H1 (cell line): Measurements from ENCODE around the gene ZSCAN12. TPM values are rescaled to one million over a fixed set of nuclear protein-coding genes. Genes with fewer than 3 reads are reported as not detected.
"Not testable (repeated sequence)": the region's sequence is repeated elsewhere in the genome, so short reads cannot be mapped to it uniquely, and the experiment has no call there.

Source experiments
- CTCF ChIA-PET: fragments of 300-600 bp; sonication (Branson Sonifier 250); formaldehyde crosslinking; loops from one replicate; lab custom pipeline; 2021; ENCODE audit not compliant: partially characterized antibody; lab: Charles Lee
- POLR2A ChIA-PET: fragments of 300-600 bp; sonication (Branson Sonifier 250); formaldehyde crosslinking; loops from one replicate; lab custom pipeline; 2021; ENCODE audit warnings: inconsistent platforms; ENCODE audit not compliant: partially characterized antibody; lab: Charles Lee
- DNase-seq, 2 experiments: peaks; one replicate each; pipeline versions ENCODE4 v3.0.0 to v3.0.0-alpha.2; 2010 to 2022; ENCODE audit warnings: low spot score in 2 of 2, low read depth in 1 of 2, mixed read lengths in 1 of 2
- FAIRE-seq: peaks from 2 replicates; lab custom pipeline; 2011; peaks lifted over from hg19 to GRCh38; lab: Jason Lieb, UNC
- H2AFZ ChIP-seq: 2 replicates; pipeline ENCODE4 v1.8.1; 2012; ENCODE audit warnings: low read length, inconsistent platforms
- H2AK5ac ChIP-seq: 2 replicates; pipeline ENCODE4 v1.6.1; 2013; ENCODE audit warnings: low read depth, low read length
- H2BK120ac ChIP-seq: replicated peaks from 2 replicates; pipeline ENCODE3; 2013; ENCODE audit warnings: low read depth, low read length, inconsistent platforms
- H2BK12ac ChIP-seq: 2 replicates; pipeline ENCODE4 v1.6.1; 2013; ENCODE audit warnings: low read depth, low read length
- H2BK15ac ChIP-seq: 2 replicates; pipeline ENCODE4 v1.6.1; 2013; ENCODE audit warnings: low read length
- H2BK20ac ChIP-seq: 2 replicates; pipeline ENCODE4 v1.6.1; 2013; ENCODE audit warnings: low read length
- H2BK5ac ChIP-seq: 2 replicates; pipeline ENCODE4 v1.6.1; 2013; ENCODE audit warnings: low read depth, low read length
- H3K14ac ChIP-seq: 2 replicates; pipeline ENCODE4 v1.6.1; 2013; ENCODE audit warnings: inconsistent platforms; ENCODE audit not compliant: insufficient read length
- H3K18ac ChIP-seq: 2 replicates; pipeline ENCODE4 v1.6.1; 2013; ENCODE audit warnings: low read length; ENCODE audit errors: extremely low read depth
- H3K23ac ChIP-seq: 2 replicates; pipeline ENCODE4 v1.6.1; 2013; ENCODE audit warnings: inconsistent platforms; ENCODE audit not compliant: insufficient read length
- H3K23me2 ChIP-seq: 2 replicates; pipeline ENCODE4 v1.6.1; 2013; ENCODE audit warnings: low read depth, low read length
- H3K27ac ChIP-seq: 2 replicates; pipeline ENCODE4 v1.6.1; 2011; ENCODE audit warnings: low read depth, low read length, inconsistent platforms
- H3K27me3 ChIP-seq, 4 experiments: replicated peaks in 1 of 4; 1 replicate in 1 of 4; 2 replicates in 3 of 4; pipeline versions ENCODE4 v1.6.1 to v1.8.1; 2011 to 2013; ENCODE audit warnings: low read length in 3 of 4, mild to moderate bottlenecking in 3 of 4, inconsistent platforms in 2 of 4, mixed read lengths in 2 of 4, moderate library complexity in 1 of 4; ENCODE audit not compliant: control insufficient read depth in 3 of 4, insufficient read depth in 3 of 4; ENCODE audit errors: extremely low read depth in 1 of 4
- H3K36me3 ChIP-seq, 4 experiments: 2 replicates each; pipeline versions ENCODE4 v1.6.1 to v1.8.1; 2011 to 2013; ENCODE audit warnings: mild to moderate bottlenecking in 4 of 4, low read length in 3 of 4, moderate library complexity in 2 of 4, control low read depth in 1 of 4, inconsistent platforms in 1 of 4; ENCODE audit not compliant: insufficient read depth in 4 of 4, control insufficient read depth in 2 of 4
- H3K4ac ChIP-seq: replicated peaks from 2 replicates; pipeline ENCODE3; 2013; ENCODE audit warnings: low read length, low read depth, mixed read lengths, inconsistent platforms; ENCODE audit not compliant: insufficient read length
- H3K4me1 ChIP-seq, 4 experiments: replicated peaks in 1 of 4; 1 replicate in 1 of 4; 2 replicates in 3 of 4; pipeline versions ENCODE4 v1.6.1 to v1.8.1; 2011 to 2013; ENCODE audit warnings: low read length in 3 of 4, inconsistent platforms in 2 of 4, mixed read lengths in 1 of 4; ENCODE audit not compliant: insufficient read depth in 4 of 4, control insufficient read depth in 3 of 4
- H3K4me2 ChIP-seq, 2 experiments: 2 replicates each; pipeline versions ENCODE4 v1.6.1 to v1.8.1; 2011 to 2013; ENCODE audit warnings: low read depth in 2 of 2, low read length in 2 of 2, control low read depth in 1 of 2, inconsistent platforms in 1 of 2, mild to moderate bottlenecking in 1 of 2; ENCODE audit not compliant: insufficient read depth in 1 of 2
- H3K4me3 ChIP-seq, 4 experiments: fragments of 200-600, 300-600 bp in 1 of 4; sonication (generic), shearing (Covaris generic), sonication (Bioruptor Twin) in 1 of 4; 2 replicates each; pipeline versions ENCODE4 v1.5.1 to v1.8.1; 2011 to 2016; ENCODE audit warnings: low read length in 4 of 4, low read depth in 3 of 4, control low read depth in 2 of 4, inconsistent platforms in 2 of 4, mild to moderate bottlenecking in 2 of 4, mixed read lengths in 1 of 4, moderate library complexity in 1 of 4; ENCODE audit not compliant: insufficient read depth in 2 of 4; ENCODE audit errors: extremely low read depth in 1 of 4
- H3K56ac ChIP-seq: replicated peaks from 2 replicates; pipeline ENCODE3; 2013; ENCODE audit warnings: low read depth, mild to moderate bottlenecking, mixed read lengths, low read length, inconsistent platforms; ENCODE audit not compliant: insufficient read length
- H3K79me1 ChIP-seq: 2 replicates; pipeline ENCODE4 v1.6.1; 2013; ENCODE audit warnings: low read depth, low read length, control low read depth
- H3K79me2 ChIP-seq, 2 experiments: 2 replicates each; pipeline versions ENCODE4 v1.6.1 to v1.8.1; 2012 to 2013; ENCODE audit warnings: low read length in 2 of 2, mild to moderate bottlenecking in 2 of 2, inconsistent platforms in 1 of 2; ENCODE audit not compliant: insufficient read depth in 2 of 2, control insufficient read depth in 1 of 2
- H3K9ac ChIP-seq, 4 experiments: replicated peaks in 1 of 4; 1 replicate in 1 of 4; 2 replicates in 3 of 4; pipeline versions ENCODE4 v1.6.1 to v1.8.1; 2011 to 2013; ENCODE audit warnings: low read depth in 3 of 4, low read length in 3 of 4, control low read depth in 2 of 4, mild to moderate bottlenecking in 2 of 4, moderate library complexity in 2 of 4, inconsistent platforms in 1 of 4; ENCODE audit errors: extremely low read depth in 1 of 4
- H3K9me3 ChIP-seq, 2 experiments: 2 replicates each; pipeline versions ENCODE4 v1.6.1 to v1.8.1; 2012 to 2013; ENCODE audit warnings: mild to moderate bottlenecking in 2 of 2, moderate library complexity in 2 of 2, control low read depth in 1 of 2, inconsistent platforms in 1 of 2, low read depth in 1 of 2, low read length in 1 of 2, mixed read lengths in 1 of 2; ENCODE audit not compliant: insufficient read depth in 2 of 2
- H4K20me1 ChIP-seq, 2 experiments: replicated peaks in 1 of 2; 2 replicates each; pipeline versions ENCODE3 to v1.8.1; 2011 to 2013; ENCODE audit warnings: inconsistent platforms in 2 of 2, low read length in 2 of 2, mild to moderate bottlenecking in 1 of 2; ENCODE audit not compliant: insufficient read depth in 2 of 2, control insufficient read depth in 1 of 2
- H4K5ac ChIP-seq: 2 replicates; pipeline ENCODE4 v1.6.1; 2013; ENCODE audit warnings: low read length, low read depth, mixed read lengths, inconsistent platforms; ENCODE audit not compliant: insufficient read length
- H4K8ac ChIP-seq: 2 replicates; pipeline ENCODE4 v1.8.0; 2013; ENCODE audit warnings: mild to moderate bottlenecking, moderate library complexity, low read length, inconsistent platforms; ENCODE audit not compliant: insufficient read depth; ENCODE audit errors: extremely low read depth
- H4K91ac ChIP-seq: replicated peaks from 2 replicates; pipeline ENCODE3; 2013; ENCODE audit warnings: low read length, mixed read lengths, inconsistent platforms; ENCODE audit not compliant: insufficient read length
- WGBS, 2 experiments: shearing (Covaris generic) in 1 of 2; methylation state at CpG; one replicate each; pipeline versions ENCODE4 v1.1.6 to v1.1.7; 2013 to 2015; ENCODE audit warnings: low lambda C conversion rate in 2 of 2, mixed read lengths in 2 of 2, inconsistent platforms in 1 of 2, low coverage in 1 of 2, missing lambda C conversion rate in 1 of 2; ENCODE audit not compliant: insufficient replicate concordance in 2 of 2, insufficient coverage in 1 of 2, insufficient read length in 1 of 2; ENCODE audit errors: extremely low coverage in 1 of 2, missing lambda C conversion rate in 1 of 2; 5-methylcytosine and 5-hydroxymethylcytosine counted together
- polyA plus RNA-seq, 7 experiments: library from polyadenylated mRNA; depleted of rRNA in 3 of 7; stranded (reverse) in 5 of 7; unstranded in 2 of 7; fragments of >200 nt in 5 of 7; fragments of 200-250 nt in 2 of 7; gene quantifications; 1 replicate in 5 of 7; 2 replicates in 1 of 7; 4 replicates in 1 of 7; pipeline versions ENCODE4 v1.2.1 to v1.2.3, GENCODE V29; 2011 to 2013; ENCODE audit warnings: missing spikeins in 2 of 7, mixed read lengths in 2 of 7
- total RNA-seq: library from RNA; stranded (reverse); fragmentation: NEBNext Ultra II Directional; extraction: Animal tissue kit (Norgen Biotek cat#: 25700); gene quantifications from 2 replicates; pipeline ENCODE4 v1.2.1, GENCODE V29; 2021

The ZSCAN12 gene
- total and polyA plus RNA-seq, 2 of the 8 experiments (the other 6 are each of a cell fraction or from before 2014, with no cell fraction given) = 2.2 to 9.6 TPM

DNA sequence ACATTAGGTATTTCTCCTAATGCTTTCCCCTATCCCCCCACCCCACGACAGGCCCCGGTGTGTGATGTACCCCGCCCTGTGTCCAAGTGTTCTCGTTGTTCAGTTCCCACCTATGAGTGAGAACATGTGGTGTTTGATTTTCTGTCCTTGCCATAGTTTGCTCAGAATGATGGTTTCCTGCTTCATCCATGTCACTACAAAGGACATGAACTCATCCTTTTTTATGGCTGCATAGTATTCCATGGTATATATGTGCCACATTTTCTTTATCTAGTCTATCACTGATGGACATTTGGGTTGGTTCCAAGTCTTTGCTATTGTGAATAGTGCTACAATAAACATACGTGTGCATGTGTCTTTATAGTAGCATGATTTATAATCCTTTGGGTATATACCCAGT is 4.4 kb upstream of the ZSCAN12 start:
- H3K23ac ChIP-seq, H3K4me3 ChIP-seq, DNase-seq, H4K20me1 ChIP-seq, H2BK20ac ChIP-seq, H2BK120ac ChIP-seq, H3K4me2 ChIP-seq, H3K4me1 ChIP-seq, H2AK5ac ChIP-seq, H2BK15ac ChIP-seq, FAIRE-seq, CTCF ChIA-PET, H3K9me3 ChIP-seq, H2AFZ ChIP-seq, H3K9ac ChIP-seq, H3K79me1 ChIP-seq, H3K79me2 ChIP-seq, H4K91ac ChIP-seq, H4K5ac ChIP-seq, H3K27me3 ChIP-seq, H3K27ac ChIP-seq, H3K14ac ChIP-seq, H2BK5ac ChIP-seq, H3K56ac ChIP-seq, H3K23me2 ChIP-seq, H2BK12ac ChIP-seq, H3K18ac ChIP-seq, H4K8ac ChIP-seq, H3K4ac ChIP-seq, H3K36me3 ChIP-seq: not testable (repeated sequence)
- 76% methylated on average over 5 of the region's 5 CpGs; no CpG with 5 or more reads in 1 of the 2 experiments for WGBS, 2 experiments
- POLR2A ChIA-PET = interaction anchor here (1.2 kb wide), 1 partner anchor 15 kb away, joined by 3 read pairs; no protein-coding TSS in a partner anchor
